ENCODE results near the gene GRIK4. TPM values are rescaled to one million over a fixed set of nuclear protein-coding genes. Genes with fewer than 3 reads are reported as not detected.

The GRIK4 gene
- total RNA-seq, 2 experiments from 2014 or later = 0.06 TPM; not detected in 1

GRCh38 chr11:120613264-120614226, 102.0 kb downstream of the GRIK4 start:
- H3K4me1 ChIP-seq (ENCODE audit: insufficient read depth, low read length, poor library complexity, severe bottlenecking) = no peaks in the 10 kb centered on the region
- 0 out of 2 replicates have a peak, but pooled peaks cover 5% of the 10 kb centered on the region for H3K9me3 ChIP-seq (ENCODE audit: low read length)
- intact Hi-C loops (cut with micrococcal nuclease; ENCODE audit: unreplicated experiment) = no loop called here
- no peaks in the 10 kb centered on the region for H3K36me3 ChIP-seq (ENCODE audit: insufficient read depth, low read length)
- H2AFZ ChIP-seq (ENCODE audit: low read length) = no peak overlapping the region
- no peaks in the 10 kb centered on the region for H4K20me1 ChIP-seq (ENCODE audit: insufficient read depth, low read length)
- no peak overlapping the region for H3K4me2 ChIP-seq (ENCODE audit: low read length)
- POLR2A ChIA-PET = interaction anchor here (0.6 kb wide), 3 partner anchors 23 to 192 kb away, joined by 3 to 11 read pairs (median 6); no protein-coding TSS in a partner anchor
- no peak for TF ChIP-seq EZH2phosphoT487 (IDR thresholded peaks at IDR 0.05; ENCODE audit: borderline replicate concordance, low read depth, low read length)
- TF ChIP-seq CTCF (conservative IDR thresholded peaks at IDR 0.05; ENCODE audit: low read length) = no peak
- H3K79me2 ChIP-seq (ENCODE audit: insufficient read depth, low read depth, low read length) = no peaks in the 10 kb centered on the region
- CTCF ChIA-PET (ENCODE audit: unreplicated experiment) = interaction anchor here (0.5 to 0.8 kb wide), 3 partner anchors 15 to 1188 kb away, joined by 3 read pairs; no protein-coding TSS in a partner anchor
- DNase-seq (ENCODE audit: low spot score) = no peak
- H3K9me2 ChIP-seq (ENCODE audit: insufficient read depth, low read length) = no peaks in the 10 kb centered on the region
- H3K4me3 ChIP-seq (ENCODE audit: low read depth, low read length, poor library complexity, severe bottlenecking) = no peak overlapping the region
- H3K27ac ChIP-seq (ENCODE audit: low read depth, low read length, poor library complexity, severe bottlenecking) = no peak overlapping the region
- no TSS peak for BruUV-seq (replicated peaks)

- no TSS peak for BruUV-seq (replicated peaks)
- Histone ChIP-seq H3K4me3 (ENCODE audit: low read depth, low read length, poor library complexity, severe bottlenecking) (no peak overlapping the region), H3K79me2 (ENCODE audit: insufficient read depth, low read depth, low read length) (no peaks in the 10 kb centered on the region), H4K20me1 (ENCODE audit: insufficient read depth, low read length) (no peaks in the 10 kb centered on the region), H3K36me3 (ENCODE audit: insufficient read depth, low read length) (no peaks in the 10 kb centered on the region), H3K9me3 (ENCODE audit: low read length) (0 out of 2 replicates have a peak, but pooled peaks cover 5% of the 10 kb centered on the region), H2AFZ (ENCODE audit: low read length) (no peak overlapping the region), H3K27ac (ENCODE audit: low read depth, low read length, poor library complexity, severe bottlenecking) (no peak overlapping the region), H3K4me2 (ENCODE audit: low read length) (no peak overlapping the region), H3K4me1 (ENCODE audit: insufficient read depth, low read length, poor library complexity, severe bottlenecking) (no peaks in the 10 kb centered on the region), H3K9me2 (ENCODE audit: insufficient read depth, low read length) (no peaks in the 10 kb centered on the region)
- POLR2A ChIA-PET = no interaction called here
- CTCF ChIA-PET (ENCODE audit: unreplicated experiment) = interaction anchor here (0.6 kb wide), 1 partner anchor 10 kb away, joined by 4 read pairs; no protein-coding TSS in a partner anchor
- no peak for DNase-seq (ENCODE audit: low spot score)
- intact Hi-C loops (cut with micrococcal nuclease; ENCODE audit: unreplicated experiment) = no loop called here
- no peak for TF ChIP-seq CTCF (conservative IDR thresholded peaks at IDR 0.05; ENCODE audit: low read length)
- no peak for TF ChIP-seq EZH2phosphoT487 (IDR thresholded peaks at IDR 0.05; ENCODE audit: borderline replicate concordance, low read depth, low read length)
Measured at GRCh38 chr11:120615391-120615790, 103.8 kb downstream of the GRIK4 start.

GRCh38 chr11:120618399-120618798, 106.9 kb downstream of the GRIK4 start:
- TF ChIP-seq EZH2phosphoT487 (IDR thresholded peaks at IDR 0.05; ENCODE audit: borderline replicate concordance, low read depth, low read length) (no peak), CTCF (conservative IDR thresholded peaks at IDR 0.05; ENCODE audit: low read length) (no peak)
- no peaks in the 10 kb centered on the region for H3K9me2 ChIP-seq (ENCODE audit: insufficient read depth, low read length)
- no TSS peak for BruUV-seq (replicated peaks)
- H4K20me1 ChIP-seq (ENCODE audit: insufficient read depth, low read length) = no peaks in the 10 kb centered on the region
- no peaks in the 10 kb centered on the region for H3K36me3 ChIP-seq (ENCODE audit: insufficient read depth, low read length)
- no peak overlapping the region for H3K4me2 ChIP-seq (ENCODE audit: low read length)
- H3K27ac ChIP-seq (ENCODE audit: low read depth, low read length, poor library complexity, severe bottlenecking) = no peak overlapping the region
- 0 out of 2 replicates have a peak, but pooled peaks cover 5% of the 10 kb centered on the region for H3K9me3 ChIP-seq (ENCODE audit: low read length)
- ChIA-PET CTCF (ENCODE audit: unreplicated experiment) (no interaction called here), POLR2A (no interaction called here)
- H2AFZ ChIP-seq (ENCODE audit: low read length) = no peak overlapping the region
- DNase-seq (ENCODE audit: low spot score) = no peak
- H3K4me1 ChIP-seq (ENCODE audit: insufficient read depth, low read length, poor library complexity, severe bottlenecking) = peaks cover 6% of the 10 kb centered on the region
- no peak overlapping the region for H3K4me3 ChIP-seq (ENCODE audit: low read depth, low read length, poor library complexity, severe bottlenecking)
- H3K79me2 ChIP-seq (ENCODE audit: insufficient read depth, low read depth, low read length) = no peaks in the 10 kb centered on the region
- intact Hi-C loops (cut with micrococcal nuclease; ENCODE audit: unreplicated experiment) = no loop called here

Data from OCI-LY7 (cell line).